RWPE1 (cell line): ENCODE data around the gene CAMK1D.

ENCODE experiments used
- CTCF ChIA-PET: fragments of 350-600 bp; sonication (Branson Sonifier 250); formaldehyde crosslinking; extraction: SDS; loops from one replicate; lab custom pipeline; 2021; lab: Yijun Ruan, JAX
- POLR2A ChIA-PET: fragments of 400-600 bp; formaldehyde crosslinking; extraction: SDS; loops from one replicate; lab custom pipeline; 2020; ENCODE audit warnings: antibody characterized with exemption; ENCODE audit not compliant: low non-redundant PET; lab: Yijun Ruan, JAX
- DNase-seq: peaks from one replicate; pipeline ENCODE4 v3.0.0; 2012; ENCODE audit warnings: low spot score
- H3K27ac ChIP-seq: fragments of 450-650 bp; 2 replicates; pipeline ENCODE4 v1.5.1; 2017
- CTCF ChIP-seq: fragments of 450-650 bp; conservative IDR thresholded peaks from 2 replicates; pipeline ENCODE4 v1.5.1; 2017; ENCODE audit warnings: low read depth, mild to moderate bottlenecking

CAMK1D gene

GRCh38 chr10:12800302-12800701, 451.0 kb downstream of the CAMK1D start:
- DNase-seq = no peak

GRCh38 chr10:12801214-12802087, 452.1 kb downstream of the CAMK1D start:
- no peak for DNase-seq
- no peak overlapping the region for H3K27ac ChIP-seq
- ChIA-PET POLR2A (no interaction called here), CTCF (interaction anchor here (0.6 kb wide), 1 partner anchor 544 kb away, joined by 4 read pairs; no protein-coding TSS in a partner anchor)
- no peak for TF ChIP-seq CTCF

More at GRCh38 chr10:12800302-12800701, 451.0 kb downstream of the CAMK1D start:
- H3K27ac ChIP-seq = no peak overlapping the region
- ChIA-PET POLR2A (no interaction called here), CTCF (interaction anchor here (0.6 kb wide), 2 partner anchors 543 to 1381 kb away, joined by 3 to 4 read pairs; no protein-coding TSS in a partner anchor)
- TF ChIP-seq CTCF = 0 out of 2 replicates have a peak, but pooled peaks have one; percentile 7

- TF ChIP-seq CTCF = no peak
- CTCF ChIA-PET = no interaction called here
- POLR2A ChIA-PET = no interaction called here
- no peak overlapping the region for H3K27ac ChIP-seq
- no peak for DNase-seq
These were observed 454.4 kb downstream of the CAMK1D start for GRCh38 chr10:12803776-12804175.

GRCh38 chr10:12806228-12807095, 457.1 kb downstream of the CAMK1D start:
- ChIA-PET CTCF (interaction anchor here (0.7 kb wide), 1 partner anchor 10 kb away, joined by 4 read pairs; no protein-coding TSS in a partner anchor), POLR2A (no interaction called here)
- no peak for TF ChIP-seq CTCF
- no peak overlapping the region for H3K27ac ChIP-seq
- DNase-seq = no peak

- no peak overlapping the region for H3K27ac ChIP-seq
- ChIA-PET CTCF (interaction anchor here (0.6 kb wide), 1 partner anchor 399 kb away, joined by 6 read pairs; no protein-coding TSS in a partner anchor), POLR2A (no interaction called here)
- TF ChIP-seq CTCF = no peak
- no peak for DNase-seq
These were observed 457.9 kb downstream of the CAMK1D start for GRCh38 chr10:12807096-12807755.
